CD4-positive, alpha-beta memory T cell (primary cell): ENCODE data around the gene DYNC1I1. TPM values are rescaled to one million over a fixed set of nuclear protein-coding genes. Genes with fewer than 3 reads are reported as not detected.
"Not testable (repeated sequence)": the region's sequence is repeated elsewhere in the genome, so short reads cannot be mapped to it uniquely, and the experiment has no call there.

Experiments used
- CTCF ChIA-PET: fragments of 350-600 bp; sonication (Branson Sonifier 250); formaldehyde crosslinking; loops from one replicate; lab custom pipeline; 2021; ENCODE audit warnings: inconsistent platforms; ENCODE audit not compliant: partially characterized antibody; lab: Charles Lee
- POLR2A ChIA-PET: fragments of 350-600 bp; sonication (Branson Sonifier 250); formaldehyde crosslinking; loops from one replicate; lab custom pipeline; 2021; ENCODE audit not compliant: partially characterized antibody; lab: Charles Lee
- DNase-seq, 5 donors: peaks; one replicate each; pipeline versions ENCODE4 v3.0.0 to v3.0.0-alpha.2; 2020 to 2022; ENCODE audit warnings: mixed read lengths in 1 of 5
- H3K27ac ChIP-seq: one replicate; pipeline ENCODE4 v1.7.0; 2013; ENCODE audit warnings: low read depth, low read length
- H3K27me3 ChIP-seq: 2 replicates; pipeline ENCODE4 v1.7.0; 2013; ENCODE audit warnings: mild to moderate bottlenecking, low read length, moderate library complexity; ENCODE audit not compliant: insufficient read depth
- H3K36me3 ChIP-seq: 2 replicates; pipeline ENCODE4 v1.7.0; 2013; ENCODE audit warnings: mild to moderate bottlenecking, low read length, moderate library complexity; ENCODE audit not compliant: insufficient read depth
- H3K4me1 ChIP-seq: 2 replicates; pipeline ENCODE4 v1.7.0; 2013; ENCODE audit warnings: mild to moderate bottlenecking, low read length, moderate library complexity; ENCODE audit not compliant: insufficient read depth
- H3K4me3 ChIP-seq, 2 donors: one replicate each; pipeline ENCODE4 v1.7.0; 2013; ENCODE audit warnings: low read length in 2 of 2, mild to moderate bottlenecking in 1 of 2
- H3K9me3 ChIP-seq, 2 donors: one replicate each; pipeline ENCODE4 v1.7.0; 2013; ENCODE audit warnings: low read length in 2 of 2, control low read depth in 1 of 2; ENCODE audit not compliant: control insufficient read depth in 1 of 2
- H3K27ac Mint-ChIP-seq, 7 donors: one replicate each; pipeline ENCODE4 v1.8.0; 2020 to 2021; ENCODE audit warnings: mixed read lengths in 7 of 7, mild to moderate bottlenecking in 6 of 7, inconsistent platforms in 3 of 7, moderate library complexity in 3 of 7
- H3K27me3 Mint-ChIP-seq, 2 donors: one replicate each; pipeline ENCODE4 v1.8.0; 2020 to 2021; ENCODE audit warnings: mixed read lengths in 2 of 2
- H3K36me3 Mint-ChIP-seq, 2 donors: one replicate each; pipeline ENCODE4 v1.8.0; 2020 to 2021; ENCODE audit warnings: mixed read lengths in 2 of 2, inconsistent platforms in 1 of 2, mild to moderate bottlenecking in 1 of 2
- H3K4me1 Mint-ChIP-seq, 4 donors: one replicate each; pipeline ENCODE4 v1.8.0; 2020 to 2021; ENCODE audit warnings: mixed read lengths in 4 of 4, mild to moderate bottlenecking in 1 of 4
- H3K4me3 Mint-ChIP-seq, 8 donors: one replicate each; pipeline ENCODE4 v1.8.0; 2020 to 2021; ENCODE audit warnings: mixed read lengths in 8 of 8, mild to moderate bottlenecking in 7 of 8, moderate library complexity in 6 of 8, inconsistent platforms in 3 of 8
- H3K9me3 Mint-ChIP-seq, 8 donors: one replicate each; pipeline ENCODE4 v1.8.0; 2020 to 2021; ENCODE audit warnings: mixed read lengths in 8 of 8, mild to moderate bottlenecking in 5 of 8, inconsistent platforms in 3 of 8, moderate library complexity in 1 of 8
- intact Hi-C: fragments of 100-400 bp; cut with micrococcal nuclease; formaldehyde crosslinking; loops from one replicate; pipeline ENCODE4 v1.15.1; 2023
- polyA plus RNA-seq, 2 donors: library from polyadenylated mRNA; unstranded; fragments of 300-500 nt; fragmentation: Illumina TruSeq; gene quantifications; one replicate each; pipeline ENCODE4 v1.2.3, GENCODE V29; 2021
- total RNA-seq, 2 experiments: library from RNA; stranded (reverse); gene quantifications; one replicate each; pipeline ENCODE4 v1.2.3, GENCODE V29; 2021

The DYNC1I1 gene
- total and polyA plus RNA-seq, 4 experiments from 2014 or later, result 0.33 TPM; not detected in 3

- H3K4me3 ChIP-seq, H3K27ac Mint-ChIP-seq, H3K36me3 Mint-ChIP-seq, DNase-seq, H3K27me3 ChIP-seq, H3K27me3 Mint-ChIP-seq, H3K36me3 ChIP-seq, H3K4me1 ChIP-seq, H3K9me3 Mint-ChIP-seq, POLR2A ChIA-PET, H3K9me3 ChIP-seq, intact Hi-C loops, CTCF ChIA-PET, H3K27ac ChIP-seq, H3K4me1 Mint-ChIP-seq, H3K4me3 Mint-ChIP-seq: not testable (repeated sequence)
Measured at GRCh38 chr7:95944867-95945266, 172.5 kb downstream of the DYNC1I1 start.

GRCh38 chr7:95950698-95951097 is 178.3 kb downstream of the DYNC1I1 start:
- no peaks in the 10 kb centered on the region for H3K36me3 ChIP-seq
- POLR2A ChIA-PET, result no interaction called here
- intact Hi-C loops, result no loop called here
- H3K27me3 ChIP-seq, result no peaks in the 10 kb centered on the region
- peaks cover 3% of the 10 kb centered on the region in 2 donors for H3K27me3 Mint-ChIP-seq
- H3K4me3 Mint-ChIP-seq, result no peak overlapping the region
- CTCF ChIA-PET, result no interaction called here
- no peaks in the 10 kb centered on the region for H3K9me3 ChIP-seq
- H3K36me3 Mint-ChIP-seq, result no peaks in the 10 kb centered on the region
- no peak overlapping the region for H3K27ac Mint-ChIP-seq
- no peak overlapping the region for H3K27ac ChIP-seq
- H3K4me1 ChIP-seq, result no peaks in the 10 kb centered on the region
- peaks cover 0 to 2% (median 0%) of the 10 kb centered on the region in 8 donors for H3K9me3 Mint-ChIP-seq
- DNase-seq, result no peak
- H3K4me1 Mint-ChIP-seq, result no peaks in the 10 kb centered on the region
- no peak overlapping the region for H3K4me3 ChIP-seq

- Mint-ChIP-seq H3K27ac (no peak overlapping the region), H3K36me3 (no peaks in the 10 kb centered on the region), H3K4me1 (no peaks in the 10 kb centered on the region), H3K27me3 (peaks cover 3% of the 10 kb centered on the region in 2 donors), H3K4me3 (no peak overlapping the region), H3K9me3 (peaks cover 0 to 2% (median 0%) of the 10 kb centered on the region in 8 donors)
- DNase-seq, result no peak
- H3K36me3 ChIP-seq, result no peaks in the 10 kb centered on the region
- H3K9me3 ChIP-seq, result no peaks in the 10 kb centered on the region
- POLR2A ChIA-PET, result no interaction called here
- H3K4me3 ChIP-seq, result no peak overlapping the region
- intact Hi-C loops, result no loop called here
- CTCF ChIA-PET, result no interaction called here
- no peak overlapping the region for H3K27ac ChIP-seq
- H3K4me1 ChIP-seq, result no peaks in the 10 kb centered on the region
- no peaks in the 10 kb centered on the region for H3K27me3 ChIP-seq
Measured at GRCh38 chr7:95951531-95951930, 179.2 kb downstream of the DYNC1I1 start.

GRCh38 chr7:95951997-95952795 is 179.8 kb downstream of the DYNC1I1 start:
- Mint-ChIP-seq H3K36me3 (no peaks in the 10 kb centered on the region), H3K4me1 (no peaks in the 10 kb centered on the region), H3K27me3 (peaks cover 3% of the 10 kb centered on the region in 2 donors), H3K27ac (no peak overlapping the region), H3K4me3 (no peak overlapping the region), H3K9me3 (peaks cover 0 to 2% (median 0%) of the 10 kb centered on the region in 8 donors)
- intact Hi-C loops, result no loop called here
- POLR2A ChIA-PET, result no interaction called here
- DNase-seq, result no peak
- Histone ChIP-seq H3K4me3 (no peak overlapping the region), H3K9me3 (no peaks in the 10 kb centered on the region), H3K36me3 (no peaks in the 10 kb centered on the region), H3K4me1 (no peaks in the 10 kb centered on the region), H3K27me3 (no peaks in the 10 kb centered on the region), H3K27ac (no peak overlapping the region)
- CTCF ChIA-PET, result no interaction called here

- ChIA-PET POLR2A (no interaction called here), CTCF (no interaction called here)
- intact Hi-C loops, result no loop called here
- H3K4me1 Mint-ChIP-seq, result no peaks in the 10 kb centered on the region
- no peak for DNase-seq
- H3K27me3 Mint-ChIP-seq, result peaks cover 3 to 8% of the 10 kb centered on the region in 2 donors
- Histone ChIP-seq H3K4me1 (no peaks in the 10 kb centered on the region), H3K27ac (no peak overlapping the region), H3K9me3 (no peaks in the 10 kb centered on the region), H3K4me3 (no peak overlapping the region), H3K27me3 (no peaks in the 10 kb centered on the region), H3K36me3 (no peaks in the 10 kb centered on the region)
- H3K36me3 Mint-ChIP-seq, result no peaks in the 10 kb centered on the region
- no peak overlapping the region for H3K27ac Mint-ChIP-seq
- H3K4me3 Mint-ChIP-seq, result no peak overlapping the region
- peaks cover 0 to 4% (median 0%) of the 10 kb centered on the region in 8 donors for H3K9me3 Mint-ChIP-seq
Measured at GRCh38 chr7:95952851-95953250, 180.5 kb downstream of the DYNC1I1 start.

- Histone ChIP-seq H3K36me3 (no peaks in the 10 kb centered on the region), H3K27me3 (no peaks in the 10 kb centered on the region), H3K9me3 (no peaks in the 10 kb centered on the region), H3K4me3 (no peak overlapping the region), H3K4me1 (no peaks in the 10 kb centered on the region), H3K27ac (no peak overlapping the region)
- Mint-ChIP-seq H3K36me3 (no peaks in the 10 kb centered on the region), H3K27ac (no peak overlapping the region), H3K4me1 (no peaks in the 10 kb centered on the region), H3K9me3 (peaks cover 0 to 4% (median 0%) of the 10 kb centered on the region in 8 donors), H3K4me3 (no peak overlapping the region), H3K27me3 (peaks cover 3 to 8% of the 10 kb centered on the region in 2 donors)
- intact Hi-C loops, result no loop called here
- DNase-seq, result no peak
- CTCF ChIA-PET, result no interaction called here
- POLR2A ChIA-PET, result no interaction called here
Measured at GRCh38 chr7:95955748-95956147, 183.4 kb downstream of the DYNC1I1 start.

- Mint-ChIP-seq H3K9me3 (peaks cover 0 to 4% (median 0%) of the 10 kb centered on the region in 8 donors), H3K36me3 (no peaks in the 10 kb centered on the region), H3K4me3 (no peak overlapping the region), H3K4me1 (no peaks in the 10 kb centered on the region), H3K27ac (no peak overlapping the region), H3K27me3 (peaks cover 3 to 9% of the 10 kb centered on the region in 2 donors)
- Histone ChIP-seq H3K4me1 (no peaks in the 10 kb centered on the region), H3K27me3 (no peaks in the 10 kb centered on the region), H3K27ac (no peak overlapping the region), H3K4me3 (no peak overlapping the region), H3K9me3 (no peaks in the 10 kb centered on the region), H3K36me3 (no peaks in the 10 kb centered on the region)
- intact Hi-C loops, result no loop called here
- DNase-seq, result no peak
- CTCF ChIA-PET, result no interaction called here
- POLR2A ChIA-PET, result no interaction called here
Measured at GRCh38 chr7:95957510-95957909, 185.2 kb downstream of the DYNC1I1 start.
